ENCODE measurements around the gene TOP1.

DNA sequence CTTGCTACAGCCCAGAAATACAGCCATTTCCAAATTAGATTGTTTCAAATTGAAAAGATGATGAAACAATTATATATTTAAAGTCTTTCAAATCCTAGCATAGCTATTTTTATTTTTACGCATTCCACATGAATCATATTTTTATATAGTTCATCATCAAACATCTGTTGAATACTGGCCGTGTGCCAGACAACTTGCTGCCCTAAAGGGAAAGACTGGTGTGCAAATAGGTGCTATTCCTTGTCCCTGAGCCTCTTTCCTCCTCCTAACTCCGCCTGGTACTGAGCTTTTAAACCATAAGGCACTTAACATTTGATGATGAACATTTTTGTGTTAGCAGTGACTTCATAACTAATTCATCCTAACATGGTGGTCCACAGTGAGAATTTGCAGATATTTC lies 90.0 kb downstream of the TOP1 start:
- TF ChIP-seq POLR2A (IDR thresholded peaks at IDR 0.05) (no peak), CTCF (IDR thresholded peaks at IDR 0.05) (no peak)

Measured in stomach (tissue), 4 donors.